ENCODE results near the gene NME2.

DNA sequence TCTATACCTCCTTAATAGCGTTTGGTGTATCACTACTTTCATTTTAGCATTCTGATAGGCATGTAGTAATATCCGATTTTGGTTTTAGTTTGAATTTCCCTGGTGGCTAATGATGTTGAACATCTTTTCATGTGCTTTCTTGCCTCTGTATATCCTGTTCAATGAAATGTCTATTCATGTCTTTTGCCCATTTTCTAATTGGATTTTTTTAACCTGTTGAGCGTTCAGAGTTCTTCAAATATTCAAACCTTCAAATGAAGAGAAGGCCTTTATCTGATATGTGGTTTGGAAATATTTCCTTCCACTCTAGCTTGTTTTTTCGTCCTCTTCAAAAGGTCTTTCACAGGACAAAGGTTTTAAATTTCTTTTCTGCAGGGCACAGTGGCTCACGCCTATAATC lies 15.3 kb upstream of the NME2 start:
- TF ChIP-seq, protein P1, sequence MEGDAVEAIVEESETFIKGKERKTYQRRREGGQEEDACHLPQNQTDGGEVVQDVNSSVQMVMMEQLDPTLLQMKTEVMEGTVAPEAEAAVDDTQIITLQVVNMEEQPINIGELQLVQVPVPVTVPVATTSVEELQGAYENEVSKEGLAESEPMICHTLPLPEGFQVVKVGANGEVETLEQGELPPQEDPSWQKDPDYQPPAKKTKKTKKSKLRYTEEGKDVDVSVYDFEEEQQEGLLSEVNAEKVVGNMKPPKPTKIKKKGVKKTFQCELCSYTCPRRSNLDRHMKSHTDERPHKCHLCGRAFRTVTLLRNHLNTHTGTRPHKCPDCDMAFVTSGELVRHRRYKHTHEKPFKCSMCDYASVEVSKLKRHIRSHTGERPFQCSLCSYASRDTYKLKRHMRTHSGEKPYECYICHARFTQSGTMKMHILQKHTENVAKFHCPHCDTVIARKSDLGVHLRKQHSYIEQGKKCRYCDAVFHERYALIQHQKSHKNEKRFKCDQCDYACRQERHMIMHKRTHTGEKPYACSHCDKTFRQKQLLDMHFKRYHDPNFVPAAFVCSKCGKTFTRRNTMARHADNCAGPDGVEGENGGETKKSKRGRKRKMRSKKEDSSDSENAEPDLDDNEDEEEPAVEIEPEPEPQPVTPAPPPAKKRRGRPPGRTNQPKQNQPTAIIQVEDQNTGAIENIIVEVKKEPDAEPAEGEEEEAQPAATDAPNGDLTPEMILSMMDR (IDR thresholded peaks at IDR 0.05), result no peak
- no peak for TF ChIP-seq POLR2A (IDR thresholded peaks at IDR 0.05)
